Natural killer cell (primary cell): ENCODE results near the gene PDGFRB. TPM values are rescaled to one million over a fixed set of nuclear protein-coding genes. Genes with fewer than 3 reads are reported as not detected.
A peak's percentile ranks its signal among the peaks of the same experiment; 100 is the strongest.

ENCODE experiments used
- ATAC-seq, 3 donors: fragments of 150-1000 bp in 2 of 3; fragments of 200-7000 bp in 1 of 3; cut with Tn5 transposase; 1 replicate in 1 of 3; 2 replicates in 2 of 3; pipeline ENCODE4 v1.10.0; 2021; ENCODE audit warnings: mild to moderate bottlenecking in 2 of 3, moderate library complexity in 2 of 3
- DNase-seq, 2 donors: peaks; one replicate each; pipeline versions ENCODE4 v3.0.0 to v3.0.0-alpha.2; 2013 to 2021; ENCODE audit warnings: mixed read lengths in 1 of 2
- H3K27ac ChIP-seq: one replicate; pipeline ENCODE4 v1.5.1; 2013; ENCODE audit warnings: mild to moderate bottlenecking, low read length
- H3K27me3 ChIP-seq: one replicate; pipeline ENCODE4 v1.6.1; 2013; ENCODE audit warnings: low read length; ENCODE audit not compliant: control insufficient read depth, insufficient read depth
- H3K36me3 ChIP-seq: one replicate; pipeline ENCODE4 v1.6.1; 2013; ENCODE audit warnings: low read length; ENCODE audit not compliant: control insufficient read depth, insufficient read depth
- H3K4me1 ChIP-seq: one replicate; pipeline ENCODE4 v1.6.1; 2013; ENCODE audit warnings: low read length; ENCODE audit not compliant: control insufficient read depth, insufficient read depth
- H3K4me3 ChIP-seq: one replicate; pipeline ENCODE4 v1.5.1; 2013; ENCODE audit warnings: low read length
- H3K9me3 ChIP-seq: one replicate; pipeline ENCODE4 v1.6.1; 2013; ENCODE audit warnings: low read length; ENCODE audit not compliant: control insufficient read depth, insufficient read depth
- H3K27ac Mint-ChIP-seq, 2 donors: one replicate each; pipeline ENCODE4 v1.8.0; 2022; ENCODE audit warnings: mild to moderate bottlenecking in 2 of 2, mixed read lengths in 2 of 2, moderate library complexity in 1 of 2
- H3K27me3 Mint-ChIP-seq, 2 donors: one replicate each; pipeline ENCODE4 v1.8.0; 2022; ENCODE audit warnings: low read depth in 2 of 2, mixed read lengths in 2 of 2
- H3K36me3 Mint-ChIP-seq: one replicate; pipeline ENCODE4 v1.8.0; 2022; ENCODE audit warnings: mixed read lengths
- H3K4me1 Mint-ChIP-seq, 2 donors: one replicate each; pipeline ENCODE4 v1.8.0; 2022; ENCODE audit warnings: mixed read lengths in 2 of 2
- H3K4me3 Mint-ChIP-seq: one replicate; pipeline ENCODE4 v1.8.0; 2022; ENCODE audit warnings: mild to moderate bottlenecking, moderate library complexity, mixed read lengths
- H3K9me3 Mint-ChIP-seq, 2 donors: one replicate each; pipeline ENCODE4 v1.8.0; 2022; ENCODE audit warnings: mixed read lengths in 2 of 2
- CTCF ChIP-seq: fragments of 200-600 bp; IDR thresholded peaks from one replicate; pipeline ENCODE4 v1.8.0; 2022; ENCODE audit warnings: antibody characterized with exemption
- WGBS: methylation state at CpG from one replicate; pipeline ENCODE4 v1.1.7; 2013; ENCODE audit warnings: missing lambda C conversion rate; ENCODE audit not compliant: insufficient coverage; 5-methylcytosine and 5-hydroxymethylcytosine counted together
- intact Hi-C: fragments of 100-400 bp; cut with micrococcal nuclease; formaldehyde crosslinking; loops from one replicate; pipeline ENCODE4 v1.14.2; 2022
- total RNA-seq, 4 donors: library from RNA; stranded (reverse); fragments of 120-200 nt in 1 of 4; gene quantifications; one replicate each; pipeline versions ENCODE4 v1.2.3 to v1.2.4, GENCODE V29; 2013 to 2022

PDGFRB gene
- total RNA-seq, 3 donors from 2014 or later (not counting 1 experiment from before 2014, with no cell fraction given), result 44.8 to 93.1 (median 61.6) TPM

GRCh38 chr5:150177721-150178120 is 22.1 kb upstream of the PDGFRB start:
- H3K27me3 ChIP-seq, result no peaks in the 10 kb centered on the region
- Mint-ChIP-seq H3K36me3 (no peaks in the 10 kb centered on the region), H3K27ac (no peak overlapping the region), H3K4me1 (no peaks in the 10 kb centered on the region), H3K27me3 (peaks cover 15 to 17% of the 10 kb centered on the region in 2 donors), H3K9me3 (no peaks in the 10 kb centered on the region), H3K4me3 (no peak overlapping the region)
- no peak for TF ChIP-seq CTCF
- 92% methylated on average over 4 of the region's 4 CpGs for WGBS
- no peak overlapping the region for H3K4me3 ChIP-seq
- no peaks in the 10 kb centered on the region for H3K36me3 ChIP-seq
- intact Hi-C loops, result no loop called here
- H3K9me3 ChIP-seq, result no peaks in the 10 kb centered on the region
- no peak overlapping the region for H3K27ac ChIP-seq
- no peaks in the 10 kb centered on the region for H3K4me1 ChIP-seq
- ATAC-seq, result no peak
- no peak for DNase-seq

- Histone ChIP-seq H3K4me1 (no peaks in the 10 kb centered on the region), H3K27ac (no peak overlapping the region), H3K4me3 (no peak overlapping the region), H3K9me3 (no peaks in the 10 kb centered on the region), H3K27me3 (no peaks in the 10 kb centered on the region), H3K36me3 (no peaks in the 10 kb centered on the region)
- Mint-ChIP-seq H3K27me3 (peaks cover 15 to 22% of the 10 kb centered on the region in 2 donors), H3K9me3 (no peaks in the 10 kb centered on the region), H3K36me3 (no peaks in the 10 kb centered on the region), H3K4me1 (no peaks in the 10 kb centered on the region), H3K27ac (no peak overlapping the region), H3K4me3 (no peak overlapping the region)
- ATAC-seq (no peak), DNase-seq (no peak)
- 90% methylated on average over 8 of the region's 8 CpGs for WGBS
- TF ChIP-seq CTCF, result no peak
- intact Hi-C loops, result no loop called here
Observed at GRCh38 chr5:150176745-150177477, 21.3 kb upstream of the PDGFRB start.

GRCh38 chr5:150175536-150175935 is 19.9 kb upstream of the PDGFRB start:
- intact Hi-C loops, result loop anchor here (2.0 kb wide), 1 partner anchor 45 kb away; no protein-coding TSS in a partner anchor

More at GRCh38 chr5:150175536-150175935, 19.9 kb upstream of the PDGFRB start:
- no peak for TF ChIP-seq CTCF
- DNase-seq, result peak in 1 of 2 donors; percentile 11
- no peak overlapping the region for H3K4me3 ChIP-seq
- H3K4me3 Mint-ChIP-seq, result no peak overlapping the region
- H3K27ac Mint-ChIP-seq, result no peak overlapping the region
- no peaks in the 10 kb centered on the region for H3K9me3 ChIP-seq
- no peak overlapping the region for H3K27ac ChIP-seq
- peak in 2 of 3 donors; percentile 65 to 68 for ATAC-seq
- H3K27me3 Mint-ChIP-seq, result peaks cover 14 to 26% of the 10 kb centered on the region in 2 donors
- WGBS, result 67% methylated on average over 5 of the region's 5 CpGs
- no peaks in the 10 kb centered on the region for H3K4me1 Mint-ChIP-seq
- no peaks in the 10 kb centered on the region for H3K36me3 ChIP-seq
- no peaks in the 10 kb centered on the region for H3K27me3 ChIP-seq
- no peaks in the 10 kb centered on the region for H3K4me1 ChIP-seq
- H3K36me3 Mint-ChIP-seq, result no peaks in the 10 kb centered on the region
- H3K9me3 Mint-ChIP-seq, result no peaks in the 10 kb centered on the region
